ENCODE results near the gene FAM53C.
"Not testable (repeated sequence)": the region's sequence is repeated elsewhere in the genome, so short reads cannot be mapped to it uniquely, and the experiment has no call there.

The FAM53C gene

GRCh38 chr5:138351517-138351916 lies 13.5 kb downstream of the FAM53C start:
- no peak for DNase-seq

GRCh38 chr5:138352071-138352721 lies 14.1 kb downstream of the FAM53C start, which contains the start of gene KDM3B:
Gene KDM3B, plus strand, starts transcription at chr5:138352685. Its CDS starts 111 bp downstream, at chr5:138352796.
- peak; percentile 8 for DNase-seq

GRCh38 chr5:138352722-138353559 lies 14.9 kb downstream of the FAM53C start:
- no peak for DNase-seq

- DNase-seq, result no peak
Observed at GRCh38 chr5:138353560-138354080, 15.6 kb downstream of the FAM53C start.

GRCh38 chr5:138354387-138354786 lies 16.3 kb downstream of the FAM53C start:
- no peak for DNase-seq

- no peak for DNase-seq
Observed at GRCh38 chr5:138354926-138355378, 16.9 kb downstream of the FAM53C start.

GRCh38 chr5:138359621-138360020 lies 21.6 kb downstream of the FAM53C start:
- no peak for DNase-seq

- no peak for DNase-seq
Observed at GRCh38 chr5:138360941-138361452, 22.9 kb downstream of the FAM53C start.

- DNase-seq, result no peak
Observed at GRCh38 chr5:138364576-138364975, 26.5 kb downstream of the FAM53C start.

GRCh38 chr5:138366632-138367382 lies 28.7 kb downstream of the FAM53C start:
- DNase-seq, result no peak

- DNase-seq, result no peak
Observed at GRCh38 chr5:138369261-138369660, 31.2 kb downstream of the FAM53C start.

GRCh38 chr5:138369706-138370105 lies 31.6 kb downstream of the FAM53C start:
- no peak for DNase-seq

GRCh38 chr5:138370537-138370936 lies 32.5 kb downstream of the FAM53C start:
- DNase-seq, result no peak

GRCh38 chr5:138371454-138371853 lies 33.4 kb downstream of the FAM53C start:
- no peak for DNase-seq

GRCh38 chr5:138372225-138372624 lies 34.2 kb downstream of the FAM53C start:
- DNase-seq, result no peak

- DNase-seq, result no peak
Observed at GRCh38 chr5:138372653-138373052, 34.6 kb downstream of the FAM53C start.

GRCh38 chr5:138382347-138382746 lies 44.3 kb downstream of the FAM53C start:
- DNase-seq, result no peak

- DNase-seq, result no peak
Observed at GRCh38 chr5:138385660-138386059, 47.6 kb downstream of the FAM53C start.

- DNase-seq, result no peak
Observed at GRCh38 chr5:138386290-138386689, 48.2 kb downstream of the FAM53C start.

GRCh38 chr5:138389332-138389731 lies 51.3 kb downstream of the FAM53C start:
- no peak for DNase-seq

- not testable (repeated sequence) for DNase-seq
Observed at GRCh38 chr5:138389911-138390310, 51.8 kb downstream of the FAM53C start.

GRCh38 chr5:138391859-138392386 lies 53.9 kb downstream of the FAM53C start:
- no peak for DNase-seq

All from KG1 (cell line).